ENCODE measurements around the gene LARGE1.

The LARGE1 gene

DNA sequence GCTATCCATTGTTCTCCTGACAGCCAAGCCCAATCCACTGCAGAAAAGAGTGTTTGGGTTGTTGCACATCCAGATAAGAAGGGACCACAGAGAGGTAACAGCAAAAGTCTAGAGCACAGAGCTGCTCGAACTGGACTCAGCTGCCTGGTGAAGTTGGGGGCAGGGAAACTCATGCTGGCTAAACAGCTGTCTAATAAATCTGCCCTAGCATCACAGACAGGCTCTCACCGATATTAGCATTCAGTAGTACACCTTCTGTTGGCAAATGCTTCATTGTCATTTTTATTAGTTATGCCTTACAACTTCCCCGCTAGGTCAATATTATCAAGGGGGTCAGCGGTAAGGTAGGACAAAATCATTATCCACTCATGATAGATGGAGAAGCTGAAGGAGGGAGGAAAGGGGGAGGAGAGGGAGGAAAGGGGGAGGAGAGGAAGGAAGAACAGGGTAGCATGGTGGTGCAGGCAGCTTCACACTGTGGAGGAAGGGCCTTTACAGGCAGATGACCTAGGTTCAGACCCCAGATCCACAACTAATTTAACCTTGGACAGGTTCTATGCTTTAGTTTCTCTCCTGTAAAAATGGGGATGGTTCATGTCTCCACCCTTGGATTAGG, 102.7 kb downstream of the LARGE1 start:
- in situ Hi-C loops (cut with HindIII; ENCODE audit: low pct_ligation_motif_present, low sequenced_read_pairs): no loop called here
- DNase-seq: no peak

DNA sequence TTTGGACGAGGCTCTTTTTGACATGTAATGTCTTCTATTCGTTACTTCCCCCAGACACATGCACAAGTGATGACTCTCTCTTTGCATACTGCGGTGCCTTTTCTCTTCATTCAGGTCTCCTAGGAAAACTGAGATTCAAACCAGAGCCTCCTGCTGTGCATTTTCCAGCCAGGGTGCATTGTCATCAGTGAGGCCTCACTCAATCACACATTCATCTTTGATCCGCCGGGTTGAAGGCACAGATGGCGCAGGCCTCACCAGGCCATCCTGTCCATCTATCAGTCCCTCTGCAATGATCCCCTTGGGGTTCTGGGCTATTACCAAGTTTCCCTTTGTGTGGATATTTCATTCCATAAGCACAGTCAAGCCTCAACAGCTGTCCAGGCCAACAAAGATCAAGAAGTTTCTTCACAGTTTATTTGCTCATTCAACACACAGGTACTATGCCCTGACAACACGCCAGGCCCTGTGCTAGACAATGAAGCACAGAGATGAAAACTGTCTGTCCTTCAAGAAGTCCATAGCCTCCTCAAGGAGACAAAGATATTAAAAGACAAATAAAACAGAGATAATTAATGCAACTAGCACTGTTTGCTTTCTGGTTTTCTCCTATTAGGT, 107.8 kb downstream of the LARGE1 start:
- no peaks in the 10 kb centered on the region for H3K36me3 ChIP-seq (replicated peaks)
- TF ChIP-seq, protein P1, sequence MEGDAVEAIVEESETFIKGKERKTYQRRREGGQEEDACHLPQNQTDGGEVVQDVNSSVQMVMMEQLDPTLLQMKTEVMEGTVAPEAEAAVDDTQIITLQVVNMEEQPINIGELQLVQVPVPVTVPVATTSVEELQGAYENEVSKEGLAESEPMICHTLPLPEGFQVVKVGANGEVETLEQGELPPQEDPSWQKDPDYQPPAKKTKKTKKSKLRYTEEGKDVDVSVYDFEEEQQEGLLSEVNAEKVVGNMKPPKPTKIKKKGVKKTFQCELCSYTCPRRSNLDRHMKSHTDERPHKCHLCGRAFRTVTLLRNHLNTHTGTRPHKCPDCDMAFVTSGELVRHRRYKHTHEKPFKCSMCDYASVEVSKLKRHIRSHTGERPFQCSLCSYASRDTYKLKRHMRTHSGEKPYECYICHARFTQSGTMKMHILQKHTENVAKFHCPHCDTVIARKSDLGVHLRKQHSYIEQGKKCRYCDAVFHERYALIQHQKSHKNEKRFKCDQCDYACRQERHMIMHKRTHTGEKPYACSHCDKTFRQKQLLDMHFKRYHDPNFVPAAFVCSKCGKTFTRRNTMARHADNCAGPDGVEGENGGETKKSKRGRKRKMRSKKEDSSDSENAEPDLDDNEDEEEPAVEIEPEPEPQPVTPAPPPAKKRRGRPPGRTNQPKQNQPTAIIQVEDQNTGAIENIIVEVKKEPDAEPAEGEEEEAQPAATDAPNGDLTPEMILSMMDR (IDR thresholded peaks at IDR 0.05; ENCODE audit: low read depth, low read length, missing control alignments): no peak
- no peak for DNase-seq
- no peak overlapping the region for H3K4me3 ChIP-seq (ENCODE audit: low read depth, low read length)
- H3K27me3 ChIP-seq (replicated peaks): no peaks in the 10 kb centered on the region
- in situ Hi-C loops (cut with HindIII; ENCODE audit: low pct_ligation_motif_present, low sequenced_read_pairs): no loop called here
- H3K27ac ChIP-seq: no peak overlapping the region

More for the DNA sequence above, 102.7 kb downstream of the LARGE1 start:
- TF ChIP-seq, protein P1 (IDR thresholded peaks at IDR 0.05; ENCODE audit: low read depth, low read length, missing control alignments): no peak
- Histone ChIP-seq H3K27ac (no peak overlapping the region), H3K36me3 (replicated peaks) (no peaks in the 10 kb centered on the region), H3K4me3 (ENCODE audit: low read depth, low read length) (no peak overlapping the region), H3K27me3 (replicated peaks) (no peaks in the 10 kb centered on the region)

DNA sequence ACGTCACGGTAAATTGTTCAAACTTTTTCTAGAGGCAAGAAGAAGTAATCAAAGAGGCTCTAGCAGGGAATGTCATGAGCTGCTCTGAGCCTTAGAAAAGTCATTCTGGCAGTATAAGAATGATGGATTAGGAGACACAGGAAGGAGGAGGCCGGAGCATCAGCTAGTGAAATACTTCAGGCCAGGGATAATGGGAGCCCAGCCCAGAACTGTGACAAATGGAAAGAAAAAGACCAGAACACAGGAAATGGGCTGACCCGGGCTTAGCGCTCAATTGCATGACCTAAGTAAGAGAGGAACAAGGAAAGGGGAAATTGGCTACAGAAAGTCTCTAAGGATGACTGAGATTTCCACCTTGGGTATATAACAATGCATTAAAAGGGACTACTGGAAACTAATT, 108.6 kb downstream of the LARGE1 start:
- H3K36me3 ChIP-seq (replicated peaks): no peaks in the 10 kb centered on the region
- in situ Hi-C loops (cut with HindIII; ENCODE audit: low pct_ligation_motif_present, low sequenced_read_pairs): no loop called here
- TF ChIP-seq, protein P1 (IDR thresholded peaks at IDR 0.05; ENCODE audit: low read depth, low read length, missing control alignments): no peak
- DNase-seq: peak; percentile 4
- no peaks in the 10 kb centered on the region for H3K27me3 ChIP-seq (replicated peaks)
- no peak overlapping the region for H3K27ac ChIP-seq
- no peak overlapping the region for H3K4me3 ChIP-seq (ENCODE audit: low read depth, low read length)

DNA sequence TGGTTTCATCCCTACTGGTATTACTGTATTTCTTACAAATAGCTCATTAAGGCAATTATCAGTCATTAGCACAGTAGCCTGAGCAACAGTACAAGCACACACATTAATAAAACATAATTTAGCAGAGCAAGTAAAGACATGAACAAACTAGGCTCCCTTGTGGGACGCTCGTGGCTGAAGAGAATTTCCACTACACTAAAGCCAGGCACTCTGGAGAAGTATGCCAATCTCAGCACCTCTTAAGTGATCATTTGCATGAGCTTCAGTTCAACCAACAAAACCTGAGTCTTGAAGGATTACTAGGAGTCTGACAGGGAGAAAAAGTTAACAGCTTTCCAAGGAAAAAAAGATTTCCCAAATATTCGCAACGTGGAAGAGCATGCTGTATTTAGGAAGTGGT, 109.1 kb downstream of the LARGE1 start:
- Histone ChIP-seq H3K36me3 (replicated peaks) (no peaks in the 10 kb centered on the region), H3K4me3 (ENCODE audit: low read depth, low read length) (no peak overlapping the region), H3K27ac (no peak overlapping the region), H3K27me3 (replicated peaks) (no peaks in the 10 kb centered on the region)
- TF ChIP-seq, protein P1 (IDR thresholded peaks at IDR 0.05; ENCODE audit: low read depth, low read length, missing control alignments): no peak
- in situ Hi-C loops (cut with HindIII; ENCODE audit: low pct_ligation_motif_present, low sequenced_read_pairs): no loop called here
- no peak for DNase-seq

DNA sequence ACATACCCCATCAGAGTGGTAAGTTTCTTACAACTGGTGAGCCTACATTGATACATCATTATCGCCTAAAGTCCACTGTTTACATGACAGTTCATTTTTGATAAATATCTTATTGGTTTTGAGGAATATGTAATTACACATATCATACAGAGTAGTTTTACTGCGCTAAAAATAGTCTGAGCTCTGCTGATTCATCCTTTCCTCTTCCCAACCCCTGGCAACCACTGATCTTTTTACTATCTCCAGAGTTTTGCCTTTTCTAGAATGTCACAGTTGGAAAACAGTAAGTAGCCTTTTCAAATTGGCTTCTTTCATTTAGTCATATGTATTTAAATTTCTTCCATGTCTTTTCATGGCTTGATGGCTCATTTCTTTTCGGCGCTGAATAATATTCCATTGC, 112.8 kb downstream of the LARGE1 start:
- H3K36me3 ChIP-seq (replicated peaks): no peaks in the 10 kb centered on the region
- no peaks in the 10 kb centered on the region for H3K27me3 ChIP-seq (replicated peaks)
- no peak overlapping the region for H3K27ac ChIP-seq
- DNase-seq: peak; percentile 25
- H3K4me3 ChIP-seq (ENCODE audit: low read depth, low read length): no peak overlapping the region
- TF ChIP-seq, protein P1 (IDR thresholded peaks at IDR 0.05; ENCODE audit: low read depth, low read length, missing control alignments): no peak
- in situ Hi-C loops (cut with HindIII; ENCODE audit: low pct_ligation_motif_present, low sequenced_read_pairs): no loop called here

DNA sequence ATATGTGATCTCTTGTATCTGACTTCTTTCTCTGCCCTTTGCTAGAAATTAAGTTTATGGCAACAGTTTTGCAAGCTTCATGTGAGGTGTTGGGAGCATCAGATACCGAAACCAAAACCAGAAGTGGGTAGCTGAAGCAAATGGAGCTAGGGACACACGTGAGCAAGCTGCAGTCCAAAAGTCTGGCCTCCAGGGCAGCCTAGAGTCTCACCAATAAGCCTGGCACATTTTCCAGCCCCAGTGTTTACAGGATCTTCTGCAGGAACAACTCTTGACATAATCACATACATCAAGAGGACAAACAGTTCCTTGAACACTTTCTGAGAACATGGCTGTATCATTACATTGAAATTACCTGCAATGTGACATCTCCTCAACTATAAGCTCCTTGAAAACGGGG, 114.1 kb downstream of the LARGE1 start:
- Histone ChIP-seq H3K36me3 (replicated peaks) (no peaks in the 10 kb centered on the region), H3K27ac (no peak overlapping the region), H3K4me3 (ENCODE audit: low read depth, low read length) (no peak overlapping the region), H3K27me3 (replicated peaks) (no peaks in the 10 kb centered on the region)
- in situ Hi-C loops (cut with HindIII; ENCODE audit: low pct_ligation_motif_present, low sequenced_read_pairs): no loop called here
- TF ChIP-seq, protein P1 (IDR thresholded peaks at IDR 0.05; ENCODE audit: low read depth, low read length, missing control alignments): no peak
- no peak for DNase-seq

Measured in brain microvascular endothelial cell (primary cell).